ENCODE data around the gene PEX16.
A peak's percentile ranks its signal among the peaks of the same experiment; 100 is the strongest.

The PEX16 gene

GRCh38 chr11:45877845-45878244, 39.8 kb downstream of the PEX16 start:
- DNase-seq (ENCODE audit: low spot score): no peak

GRCh38 chr11:45877221-45877620, 40.5 kb downstream of the PEX16 start:
- in situ Hi-C loops (cut with MboI; ENCODE audit: low sequenced_read_pairs, unreplicated experiment): no loop called here
- TF ChIP-seq CTCF (IDR thresholded peaks at IDR 0.05; ENCODE audit: borderline replicate concordance, control extremely low read depth, extremely low read depth, insufficient read depth, missing control alignments): no peak
- DNase-seq (ENCODE audit: low spot score): no peak

More at GRCh38 chr11:45877845-45878244, 39.8 kb downstream of the PEX16 start:
- no peak for TF ChIP-seq CTCF (IDR thresholded peaks at IDR 0.05; ENCODE audit: borderline replicate concordance, control extremely low read depth, extremely low read depth, insufficient read depth, missing control alignments)
- in situ Hi-C loops (cut with MboI; ENCODE audit: low sequenced_read_pairs, unreplicated experiment): no loop called here

GRCh38 chr11:45876401-45876800, 41.3 kb downstream of the PEX16 start:
- in situ Hi-C loops (cut with MboI; ENCODE audit: low sequenced_read_pairs, unreplicated experiment): no loop called here
- DNase-seq (ENCODE audit: low spot score): no peak
- no peak for TF ChIP-seq CTCF (IDR thresholded peaks at IDR 0.05; ENCODE audit: borderline replicate concordance, control extremely low read depth, extremely low read depth, insufficient read depth, missing control alignments)

- in situ Hi-C loops (cut with MboI; ENCODE audit: low sequenced_read_pairs, unreplicated experiment): no loop called here
- TF ChIP-seq CTCF (IDR thresholded peaks at IDR 0.05; ENCODE audit: borderline replicate concordance, control extremely low read depth, extremely low read depth, insufficient read depth, missing control alignments): peak; percentile 58
- peak; percentile 66 for DNase-seq (ENCODE audit: low spot score)
Observed at GRCh38 chr11:45872651-45873356, 44.9 kb downstream of the PEX16 start.

GRCh38 chr11:45871638-45872037, 46.0 kb downstream of the PEX16 start:
- no peak for TF ChIP-seq CTCF (IDR thresholded peaks at IDR 0.05; ENCODE audit: borderline replicate concordance, control extremely low read depth, extremely low read depth, insufficient read depth, missing control alignments)

GRCh38 chr11:45870706-45871105, 47.0 kb downstream of the PEX16 start:
- TF ChIP-seq CTCF (IDR thresholded peaks at IDR 0.05; ENCODE audit: borderline replicate concordance, control extremely low read depth, extremely low read depth, insufficient read depth, missing control alignments): no peak
- in situ Hi-C loops (cut with MboI; ENCODE audit: low sequenced_read_pairs, unreplicated experiment): no loop called here
- DNase-seq (ENCODE audit: low spot score): no peak

More at GRCh38 chr11:45871638-45872037, 46.0 kb downstream of the PEX16 start:
- no peak for DNase-seq (ENCODE audit: low spot score)
- in situ Hi-C loops (cut with MboI; ENCODE audit: low sequenced_read_pairs, unreplicated experiment): no loop called here
